NCI-H1436 treated with DMSO at 0.1 percent for 48 hours (cell line): ENCODE measurements around the gene ATP10B.

ENCODE experiments used
- DNase-seq: peaks from one replicate; lab custom pipeline; 2025; lab: John Stamatoyannopoulos, UW

ATP10B gene

DNA sequence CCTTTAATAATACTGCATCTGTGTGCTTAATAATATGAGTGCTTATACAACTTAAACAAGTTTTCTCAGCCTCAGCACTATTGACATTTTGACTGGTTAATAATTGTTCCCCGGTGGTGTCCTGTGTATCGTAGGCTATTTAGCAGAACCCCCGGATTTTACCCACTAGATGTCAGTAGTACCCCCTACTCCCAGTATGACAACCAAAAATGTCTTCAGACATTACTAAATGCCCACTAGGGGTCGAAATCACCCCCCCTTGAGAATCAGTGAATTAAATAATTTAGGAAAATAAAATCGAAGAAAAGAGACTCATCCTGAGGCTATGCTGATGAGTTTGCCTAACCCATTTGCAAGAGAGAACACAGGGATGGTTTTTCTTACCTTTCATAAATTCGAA is 166.3 kb downstream of the ATP10B start:
- no peak for DNase-seq

DNA sequence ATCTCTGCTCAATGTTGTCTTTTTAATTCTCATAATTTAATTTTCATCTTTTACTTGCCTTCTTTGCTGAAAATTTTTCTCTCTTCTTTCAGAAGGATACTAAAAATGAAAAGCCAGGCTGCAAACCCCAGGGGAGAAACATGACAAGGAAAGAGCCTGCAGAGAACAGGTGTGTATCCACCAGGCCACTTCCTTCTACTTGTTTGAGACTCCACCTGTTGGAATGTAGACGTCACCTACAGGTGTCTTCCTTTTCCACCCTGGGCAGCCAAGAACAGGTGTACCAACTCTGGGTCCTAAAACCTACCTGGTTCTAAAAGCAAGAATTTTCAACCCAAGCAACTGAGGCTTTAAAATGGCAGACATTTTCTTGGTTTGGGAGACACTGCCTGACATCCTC is 166.8 kb downstream of the ATP10B start:
- DNase-seq: no peak

DNA sequence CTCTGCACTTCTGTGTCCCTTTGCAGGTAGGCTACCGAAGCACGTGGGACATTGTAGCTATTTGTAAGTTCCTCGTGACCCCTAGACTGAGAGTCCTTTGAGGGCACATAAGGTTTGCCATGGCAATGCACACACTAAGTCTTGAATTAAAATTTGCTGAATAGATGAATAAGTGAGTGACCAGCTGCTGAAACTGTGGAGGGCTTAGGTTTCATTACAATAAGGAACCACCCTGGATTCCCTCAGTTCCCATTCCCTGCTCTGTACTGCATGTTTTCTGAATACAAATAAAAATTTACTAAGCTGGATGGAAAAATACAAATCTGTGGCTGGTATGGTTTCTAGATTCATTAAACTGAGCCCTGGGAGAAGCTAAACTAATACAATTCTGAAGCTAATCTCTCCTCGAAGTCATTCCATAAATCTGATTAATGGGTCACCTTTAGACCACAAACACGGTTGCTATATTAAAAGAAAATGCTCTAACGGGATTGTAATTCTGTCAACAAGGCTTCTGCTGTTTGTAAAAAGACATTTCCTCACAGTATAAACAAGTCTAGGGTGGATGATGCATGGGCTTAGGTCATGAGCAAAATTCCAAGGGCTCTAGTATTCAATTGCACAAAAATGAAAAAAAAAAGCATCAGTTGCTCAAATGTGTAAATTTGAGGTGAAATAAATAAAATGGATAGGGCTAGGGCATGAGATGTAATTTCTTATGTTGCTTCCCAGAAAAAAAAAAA is 172.3 kb downstream of the ATP10B start:
- DNase-seq: no peak

- no peak for DNase-seq
Observed at GRCh38 chr5:160675988-160676387, 176.0 kb downstream of the ATP10B start.

- DNase-seq: no peak
Observed at GRCh38 chr5:160674901-160675300, 177.1 kb downstream of the ATP10B start.

DNA sequence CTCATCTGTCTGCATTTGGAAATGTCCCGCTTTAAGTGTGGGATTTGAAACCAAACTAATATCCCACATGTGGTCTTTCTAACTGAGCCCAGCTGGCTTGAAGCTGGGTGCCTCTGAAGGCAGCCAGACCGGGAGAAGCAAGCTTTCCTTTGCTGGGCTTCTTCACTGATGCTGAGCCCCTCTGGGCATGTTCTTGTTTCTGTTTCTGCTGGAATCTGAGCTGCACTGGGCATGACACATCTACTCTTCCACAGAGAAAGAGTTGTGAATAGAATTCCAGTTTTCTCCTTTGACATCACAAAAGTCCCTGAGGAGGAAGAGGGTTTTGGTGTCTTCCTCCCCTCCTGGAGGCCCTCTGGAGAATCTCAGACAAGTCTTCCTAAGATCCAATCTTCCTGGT is 179.5 kb downstream of the ATP10B start:
- DNase-seq: no peak

- no peak for DNase-seq
Observed at GRCh38 chr5:160668356-160668755, 183.7 kb downstream of the ATP10B start.

DNA sequence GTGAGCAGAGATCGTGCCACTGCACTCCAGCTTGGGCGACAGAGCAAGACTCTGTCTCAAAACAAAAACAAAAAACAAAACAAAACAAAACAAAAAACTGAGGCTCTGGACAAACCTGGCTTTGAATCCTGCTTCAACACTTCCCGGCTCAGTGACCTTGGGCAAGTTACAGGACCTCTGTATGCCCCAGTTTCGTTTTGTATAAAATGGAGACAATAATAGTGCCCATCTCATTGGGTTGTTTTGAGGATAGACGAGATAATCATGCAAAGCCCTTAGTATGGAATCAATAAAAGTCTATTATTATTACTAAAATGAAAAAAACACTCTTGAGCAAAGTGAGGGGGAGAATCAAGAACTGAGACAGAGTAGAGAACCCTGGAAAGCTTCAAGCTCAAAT is 184.9 kb downstream of the ATP10B start:
- no peak for DNase-seq

DNA sequence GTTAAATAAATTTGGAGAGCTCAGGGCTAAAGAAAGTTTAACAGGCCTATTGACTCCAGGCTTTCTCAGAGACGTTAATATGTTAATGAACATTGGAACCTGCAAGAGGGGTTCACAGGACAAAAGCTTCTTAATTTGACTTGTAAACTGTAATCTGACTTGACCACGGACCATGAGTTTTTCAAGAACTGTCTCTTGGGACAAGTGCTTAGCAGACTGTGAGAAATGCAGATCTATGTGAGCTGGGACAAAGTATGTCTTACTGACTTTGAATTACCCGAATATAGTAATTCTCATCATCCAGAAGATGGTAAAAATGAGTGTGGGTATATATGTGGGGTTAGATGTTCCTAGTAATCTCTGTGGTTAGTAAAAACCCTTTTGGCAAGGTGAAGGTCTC is 186.6 kb downstream of the ATP10B start:
- no peak for DNase-seq

DNA sequence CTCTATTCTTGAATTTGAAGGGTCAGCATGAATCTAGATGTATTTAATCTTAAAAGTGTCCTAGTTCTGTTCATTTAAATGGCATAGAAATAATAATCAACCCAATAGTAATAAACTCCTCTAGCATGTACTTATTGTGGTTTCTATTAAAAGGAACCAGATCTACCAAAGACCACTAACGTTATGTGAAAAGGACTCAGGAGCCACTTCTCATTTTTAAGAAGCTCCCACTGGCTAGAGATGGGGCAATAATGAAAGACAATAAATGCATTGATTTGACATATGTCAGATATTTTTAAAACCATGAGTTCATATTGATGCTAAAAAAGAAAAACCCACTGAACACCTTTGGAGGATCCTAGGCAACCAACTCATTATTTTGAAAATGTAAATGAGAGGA is 191.9 kb downstream of the ATP10B start:
- no peak for DNase-seq

DNA sequence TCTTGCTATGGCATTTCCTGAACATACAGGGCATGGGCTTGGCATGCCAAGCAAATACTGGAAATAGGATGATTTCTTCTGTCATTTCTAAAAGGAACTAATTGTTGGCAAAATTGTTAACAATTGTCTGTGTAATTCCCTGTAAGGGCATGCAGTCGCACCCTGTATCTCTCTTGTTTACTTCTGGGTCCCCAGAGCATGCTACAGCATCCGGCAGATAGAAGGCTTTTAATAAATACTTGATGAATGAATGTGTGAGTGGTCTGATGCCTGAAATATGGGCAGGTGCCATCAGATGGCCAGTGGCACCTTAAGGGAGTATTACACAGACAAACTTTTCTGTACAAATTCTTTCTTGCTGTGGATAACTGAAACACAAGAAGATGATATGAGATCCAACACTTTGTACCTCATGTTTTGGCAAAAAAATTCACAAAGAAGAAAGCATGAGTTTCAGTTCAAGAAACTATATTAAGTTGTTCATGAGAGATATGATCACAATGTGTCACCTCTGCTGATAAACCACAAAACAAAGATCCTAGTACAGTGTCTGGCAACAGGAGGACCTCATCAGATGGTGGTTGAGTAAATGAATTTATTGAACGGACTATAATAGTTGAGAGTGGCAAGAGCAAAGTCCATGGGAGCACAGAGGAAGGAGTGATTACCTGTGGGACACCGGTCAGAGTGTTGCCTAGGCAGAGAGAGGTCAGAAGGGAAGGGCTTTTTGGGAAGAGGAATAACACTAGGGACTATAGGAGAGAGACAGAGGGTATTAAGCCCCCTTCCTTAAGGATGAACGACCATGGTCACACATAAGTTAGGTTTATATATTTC is 194.2 kb downstream of the ATP10B start:
- no peak for DNase-seq

DNA sequence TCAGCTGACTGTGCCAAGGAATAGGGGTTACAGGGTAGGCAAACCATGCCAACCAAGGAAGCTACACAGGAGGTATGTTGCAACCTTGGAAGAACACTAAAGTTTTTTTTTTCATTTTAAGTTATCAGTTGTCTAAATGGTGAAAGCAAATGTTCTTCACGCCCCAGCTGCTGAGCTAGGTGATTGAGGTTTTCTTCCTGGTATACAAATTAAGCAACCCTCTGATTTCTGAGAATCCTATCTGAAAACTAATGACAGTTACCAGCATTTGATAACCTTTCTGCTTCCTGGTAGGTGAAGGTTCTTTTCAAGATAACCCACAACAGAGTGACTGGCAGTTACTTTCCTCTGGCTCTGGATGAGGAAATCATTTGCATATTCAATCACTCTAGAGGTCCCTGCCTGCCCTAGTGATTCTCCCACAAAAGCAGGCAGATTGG is 194.9 kb downstream of the ATP10B start:
- DNase-seq: no peak

DNA sequence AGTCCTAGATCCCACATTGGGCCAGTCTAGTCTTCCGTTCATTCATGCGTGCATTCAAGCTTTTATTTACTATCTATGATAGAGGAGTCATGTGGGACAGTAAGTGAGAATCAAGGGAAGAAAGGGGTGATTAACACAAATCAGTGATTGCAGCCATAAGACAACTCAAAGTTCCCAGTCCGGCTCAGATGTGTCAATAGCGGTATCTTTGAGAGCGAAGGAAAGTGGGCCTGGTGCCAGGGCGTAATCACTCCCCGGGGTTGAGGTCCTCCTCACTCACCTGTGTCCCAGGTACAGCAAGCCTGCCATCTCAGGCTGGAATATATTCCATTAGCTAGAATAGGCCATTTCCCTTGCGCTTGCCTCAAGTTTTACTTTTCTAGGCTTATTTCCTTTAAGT is 196.3 kb downstream of the ATP10B start:
- no peak for DNase-seq

- DNase-seq: no peak
Observed at GRCh38 chr5:160651692-160652645, 200.0 kb downstream of the ATP10B start.

DNA sequence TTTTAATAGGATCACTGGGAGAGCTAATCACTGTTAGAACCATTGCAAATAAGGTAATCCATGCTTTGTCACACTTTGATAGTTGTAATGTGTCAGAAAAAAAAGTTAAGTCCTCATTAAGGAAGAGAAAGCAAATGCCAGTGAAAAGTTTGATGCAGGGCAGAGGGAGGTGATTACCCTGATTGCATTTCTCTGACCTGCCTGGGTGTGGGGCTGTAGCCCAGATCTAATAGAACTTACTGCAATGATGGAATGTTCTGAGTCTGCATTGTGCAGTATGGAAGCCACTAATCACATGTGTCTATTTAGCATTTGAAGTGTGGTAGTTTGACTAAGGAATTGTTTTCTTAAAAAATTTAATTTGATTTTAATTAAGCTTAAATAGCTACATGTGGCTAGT is 202.7 kb downstream of the ATP10B start:
- DNase-seq: no peak

- no peak for DNase-seq
Observed at GRCh38 chr5:160646033-160646432, 206.0 kb downstream of the ATP10B start.

DNA sequence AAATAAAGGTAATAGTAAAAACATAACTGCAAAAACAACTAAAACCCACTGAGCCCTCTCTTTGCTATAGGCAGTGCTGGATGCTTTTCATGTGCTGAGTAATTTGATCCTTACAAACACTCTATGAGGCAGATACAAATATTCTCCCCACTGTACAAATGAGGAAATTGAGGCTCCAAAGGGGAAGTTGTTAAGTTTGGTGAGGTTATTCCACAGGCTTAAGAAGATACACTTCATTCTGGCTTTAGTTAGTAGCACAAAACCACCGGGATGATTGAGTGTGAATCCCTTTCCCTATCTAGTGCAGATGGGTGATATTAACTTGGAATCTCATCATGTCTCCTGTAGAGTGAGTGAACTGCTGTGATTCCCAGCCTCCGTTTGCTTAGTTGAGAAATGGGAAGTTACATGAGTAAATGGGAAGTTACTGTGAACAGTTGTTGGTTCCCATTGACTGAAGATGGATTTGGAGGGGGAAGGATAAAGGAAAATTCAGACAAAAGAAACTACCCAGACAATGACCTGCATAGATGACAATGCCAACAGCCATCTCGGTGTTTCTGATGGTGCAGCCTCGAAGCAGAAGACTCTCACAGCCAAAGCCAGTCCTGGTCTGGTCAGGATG is 208.3 kb downstream of the ATP10B start:
- no peak for DNase-seq

GRCh38 chr5:160641405-160641804 is 210.6 kb downstream of the ATP10B start:
- DNase-seq: no peak

GRCh38 chr5:160640406-160640805 is 211.6 kb downstream of the ATP10B start:
- DNase-seq: no peak

- no peak for DNase-seq
Observed at GRCh38 chr5:160638161-160638742, 213.8 kb downstream of the ATP10B start.

- DNase-seq: no peak
Observed at GRCh38 chr5:160637357-160638090, 214.5 kb downstream of the ATP10B start.
